HFF-Myc (cell line): ENCODE data around the gene LAD1.

Source experiments
- DNase-seq: peaks from one replicate; pipeline ENCODE4 v3.0.0-alpha.2; 2011; ENCODE audit warnings: low read depth; ENCODE audit errors: extremely low read depth
- H3K4me3 ChIP-seq: replicated peaks from 2 replicates; pipeline ENCODE4 v1.5.1; 2011; ENCODE audit warnings: low read depth, mild to moderate bottlenecking, control low read depth, low read length
- TF ChIP-seq, protein P1 (sequence below): IDR thresholded peaks from 2 replicates; pipeline ENCODE4 v1.5.1; 2012; ENCODE audit warnings: mild to moderate bottlenecking, low read depth, low read length, control low read depth; ENCODE audit errors: missing control alignments

The LAD1 gene

DNA sequence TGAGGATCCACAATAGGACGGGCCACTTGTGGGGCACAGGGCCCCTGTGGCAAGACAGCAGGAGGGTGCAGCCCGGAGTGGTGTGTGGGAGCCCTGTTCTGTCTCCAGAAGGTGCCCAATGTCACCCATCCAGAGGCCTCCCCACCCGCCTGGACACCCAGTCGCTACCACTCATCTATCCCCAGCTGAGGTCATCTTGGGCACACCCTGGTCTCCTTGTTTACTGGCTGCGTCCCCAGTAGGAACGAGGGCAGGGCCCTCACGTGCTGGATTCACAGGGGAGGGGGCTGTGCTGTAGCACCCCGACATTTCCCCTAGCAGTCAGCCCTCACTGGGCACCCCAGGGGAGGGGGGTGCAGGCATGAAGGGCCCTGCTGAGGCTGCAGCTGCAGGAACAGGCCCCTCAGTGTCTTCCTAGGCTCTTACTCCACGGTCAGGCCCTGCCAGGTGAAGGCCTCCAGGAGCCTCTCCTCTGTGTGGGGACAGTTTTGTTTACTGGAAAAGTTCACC is 19.3 kb downstream of the LAD1 start:
- no peak for DNase-seq
- H3K4me3 ChIP-seq: no peak overlapping the region

DNA sequence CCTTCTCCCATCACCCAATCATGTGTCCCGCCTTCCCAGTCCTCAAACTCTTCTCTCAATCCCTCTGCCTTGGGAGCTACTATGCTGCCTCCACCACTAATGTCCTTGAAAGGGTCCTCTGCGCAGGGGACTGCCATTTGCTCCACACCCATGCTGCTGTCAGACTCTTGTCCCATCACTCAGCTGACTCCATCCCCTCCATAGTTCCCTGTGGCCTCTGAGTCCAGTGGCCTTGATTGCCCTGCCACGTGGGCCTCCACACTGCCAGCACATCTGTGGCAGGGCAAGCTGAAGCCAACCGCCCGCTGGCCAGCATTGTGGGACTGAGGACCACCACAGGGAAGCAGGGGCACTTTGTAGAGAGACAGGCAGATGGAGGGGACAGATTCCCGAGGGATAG is 20.3 kb downstream of the LAD1 start:
- H3K4me3 ChIP-seq: no peak overlapping the region
- TF ChIP-seq, protein P1, sequence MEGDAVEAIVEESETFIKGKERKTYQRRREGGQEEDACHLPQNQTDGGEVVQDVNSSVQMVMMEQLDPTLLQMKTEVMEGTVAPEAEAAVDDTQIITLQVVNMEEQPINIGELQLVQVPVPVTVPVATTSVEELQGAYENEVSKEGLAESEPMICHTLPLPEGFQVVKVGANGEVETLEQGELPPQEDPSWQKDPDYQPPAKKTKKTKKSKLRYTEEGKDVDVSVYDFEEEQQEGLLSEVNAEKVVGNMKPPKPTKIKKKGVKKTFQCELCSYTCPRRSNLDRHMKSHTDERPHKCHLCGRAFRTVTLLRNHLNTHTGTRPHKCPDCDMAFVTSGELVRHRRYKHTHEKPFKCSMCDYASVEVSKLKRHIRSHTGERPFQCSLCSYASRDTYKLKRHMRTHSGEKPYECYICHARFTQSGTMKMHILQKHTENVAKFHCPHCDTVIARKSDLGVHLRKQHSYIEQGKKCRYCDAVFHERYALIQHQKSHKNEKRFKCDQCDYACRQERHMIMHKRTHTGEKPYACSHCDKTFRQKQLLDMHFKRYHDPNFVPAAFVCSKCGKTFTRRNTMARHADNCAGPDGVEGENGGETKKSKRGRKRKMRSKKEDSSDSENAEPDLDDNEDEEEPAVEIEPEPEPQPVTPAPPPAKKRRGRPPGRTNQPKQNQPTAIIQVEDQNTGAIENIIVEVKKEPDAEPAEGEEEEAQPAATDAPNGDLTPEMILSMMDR: no peak
- DNase-seq: no peak

More for the DNA sequence above, 19.3 kb downstream of the LAD1 start:
- TF ChIP-seq, protein P1: no peak

DNA sequence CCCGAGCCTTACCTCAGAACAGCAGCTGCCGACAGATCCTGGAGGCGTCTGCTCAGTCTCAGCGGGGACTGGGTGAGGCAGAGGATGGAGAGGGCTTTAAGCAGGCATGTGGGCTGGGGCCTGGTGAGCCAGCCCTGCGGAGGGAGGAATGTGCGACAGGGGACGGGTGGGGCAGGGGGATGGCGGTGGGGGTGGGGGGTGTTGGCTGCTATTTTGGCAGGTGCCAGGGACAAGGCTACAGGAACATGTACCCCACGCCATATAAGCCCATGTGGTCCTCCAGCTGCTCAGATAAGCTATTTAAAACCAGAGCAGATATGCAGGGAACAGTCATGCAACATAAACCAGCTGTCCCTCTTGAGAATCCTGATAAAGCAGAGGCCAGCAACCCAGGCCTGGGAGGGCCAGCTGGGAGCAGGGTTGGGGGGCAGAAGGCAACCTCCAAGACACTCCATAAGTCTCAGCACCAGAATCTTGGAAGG is 21.5 kb downstream of the LAD1 start, which contains the start of gene TNNT2:
TSS of gene TNNT2 (minus strand) at position 70 of the 482 bp plus-strand sequence. CDS start 4,426 bp downstream, outside the sequence.
- TF ChIP-seq, protein P1: no peak
- no peak for DNase-seq
- no peak within 1 kb of the TSS for H3K4me3 ChIP-seq

DNA sequence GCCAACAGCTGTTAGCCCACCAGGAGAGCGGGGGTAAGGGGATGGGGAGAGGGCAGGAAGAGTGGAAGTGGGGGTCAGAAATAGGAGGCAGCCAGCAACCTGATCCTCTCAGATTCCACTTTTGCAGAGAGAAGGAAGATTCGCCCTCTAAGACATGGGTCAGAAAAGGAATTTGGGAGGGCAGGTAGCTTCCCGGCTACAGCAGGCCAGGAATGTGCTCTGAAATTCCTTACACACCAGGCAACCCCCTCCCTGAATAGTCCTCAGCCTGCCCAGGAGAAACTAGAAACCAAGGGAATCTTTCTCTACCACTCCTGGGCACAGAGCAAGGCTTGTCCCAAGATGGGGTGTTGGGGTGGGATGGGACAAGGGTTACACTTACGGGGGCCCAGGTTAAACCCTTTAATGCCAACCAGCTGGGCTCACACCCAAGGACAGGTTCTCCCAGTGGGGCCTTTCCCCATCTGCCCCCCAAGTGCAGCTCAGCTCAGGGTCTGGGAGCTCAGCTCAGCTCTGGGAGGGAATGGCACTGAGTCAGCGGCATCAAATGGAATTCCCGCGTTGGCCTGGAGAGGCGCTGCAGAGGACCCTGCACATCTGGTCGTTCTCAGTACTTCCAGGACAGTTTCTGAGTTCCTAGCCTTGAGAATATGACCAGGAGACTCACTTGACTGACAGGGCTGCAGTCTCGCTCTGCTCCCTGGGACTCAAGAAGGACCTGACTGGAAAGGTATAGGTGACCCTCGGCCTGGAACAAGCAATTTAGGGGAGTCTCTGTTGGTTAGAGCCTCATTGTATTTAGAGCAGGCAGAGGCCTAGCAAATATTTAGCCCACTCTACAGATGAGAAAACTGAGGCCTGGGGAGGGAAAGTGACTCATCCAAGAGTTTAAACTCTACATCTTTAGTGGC is 22.4 kb downstream of the LAD1 start:
- DNase-seq: peak; percentile 30
- TF ChIP-seq, protein P1: peak; percentile 67
- no peak overlapping the region for H3K4me3 ChIP-seq

DNA sequence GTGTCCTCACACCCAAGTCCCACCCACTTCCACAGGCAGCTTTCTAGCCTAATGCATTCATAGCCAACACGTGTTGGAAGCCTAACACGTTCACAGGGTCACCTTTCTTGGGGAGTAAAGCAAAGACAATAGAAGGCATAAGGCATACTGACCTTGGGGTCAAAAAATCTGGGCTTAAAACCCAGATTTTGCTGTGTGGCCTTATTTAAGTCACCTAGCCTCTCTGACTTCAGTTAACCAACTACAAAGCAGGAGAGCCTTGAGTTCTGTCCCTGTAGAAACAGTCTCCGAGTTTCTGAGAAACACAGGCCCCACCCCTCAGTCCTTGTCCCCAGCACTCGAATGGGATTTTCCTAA is 23.0 kb downstream of the LAD1 start:
- no peak for DNase-seq
- H3K4me3 ChIP-seq: no peak overlapping the region
- TF ChIP-seq, protein P1: no peak

DNA sequence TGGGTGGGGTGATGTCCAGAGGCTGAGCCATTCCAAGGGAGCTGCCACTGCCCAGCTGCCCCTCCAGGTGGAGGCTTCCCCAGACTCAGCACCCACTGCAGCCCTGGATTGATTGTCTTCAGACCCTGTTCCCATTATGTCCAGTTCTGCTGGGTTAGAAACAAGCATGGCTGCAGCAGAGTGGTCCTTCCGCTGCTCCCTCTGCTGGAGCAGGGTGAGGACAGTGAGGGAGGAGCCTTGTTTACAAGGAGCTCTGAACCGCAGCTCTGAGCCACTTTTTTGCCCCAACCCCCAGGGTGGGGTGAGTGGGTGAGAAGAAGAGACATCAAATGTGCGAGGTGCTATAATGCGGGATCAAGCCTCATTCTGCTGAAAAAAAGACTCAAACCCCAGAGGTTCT is 24.0 kb downstream of the LAD1 start:
- DNase-seq: no peak
- H3K4me3 ChIP-seq: no peak overlapping the region
- TF ChIP-seq, protein P1: peak; percentile 31
